Measurements from ENCODE around the gene DCDC2B.
A peak's percentile ranks its signal among the peaks of the same experiment; 100 is the strongest.

The DCDC2B gene

DNA sequence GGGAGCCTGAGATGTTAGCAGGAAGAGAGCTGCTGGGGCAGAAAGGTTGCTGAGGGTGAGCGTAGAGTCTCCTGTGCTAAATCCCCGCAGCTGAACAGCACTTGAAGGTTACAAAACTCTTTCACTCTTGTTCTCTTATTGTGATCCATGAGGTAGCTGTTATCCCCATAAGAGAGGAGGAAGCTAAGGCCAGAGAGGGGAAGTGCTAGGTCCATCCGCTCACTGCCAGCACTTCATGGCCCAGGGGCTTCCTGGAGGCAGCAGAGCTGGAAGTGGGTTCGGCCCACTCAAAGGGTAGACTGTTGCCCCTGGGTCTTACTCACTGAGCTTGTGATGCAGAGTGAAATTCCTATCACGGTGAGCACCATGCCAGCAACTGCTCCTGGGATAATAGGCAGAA lies 7.7 kb downstream of the DCDC2B start:
- H3K4ac ChIP-seq (ENCODE audit: low read depth, low read length), result no peak overlapping the region
- no CpG with 5 or more reads among the region's 5 CpGs for WGBS (ENCODE audit: extremely low coverage, insufficient coverage, low lambda C conversion rate)
- H4K5ac ChIP-seq (ENCODE audit: low read length), result no peak overlapping the region
- H3K36me3 ChIP-seq (ENCODE audit: control insufficient read depth, insufficient read depth, low read length), result peaks cover 4% of the 10 kb centered on the region
- H2BK5ac ChIP-seq (ENCODE audit: low read length), result no peak overlapping the region
- H3K4me1 ChIP-seq (ENCODE audit: control insufficient read depth, low read depth, low read length), result peaks cover 5% of the 10 kb centered on the region
- H3K9ac ChIP-seq (ENCODE audit: low read length), result no peak overlapping the region
- no peak overlapping the region for H3K27ac ChIP-seq (ENCODE audit: low read depth, low read length)
- H2AK5ac ChIP-seq (ENCODE audit: low read length), result no peak overlapping the region
- no peak overlapping the region for H3K56ac ChIP-seq (ENCODE audit: low read length)
- no peak overlapping the region for H3K23ac ChIP-seq (ENCODE audit: low read length)
- H3K4me2 ChIP-seq (ENCODE audit: low read length), result no peak overlapping the region
- H3K79me2 ChIP-seq (ENCODE audit: control insufficient read depth, insufficient read depth, low read length), result no peaks in the 10 kb centered on the region
- DNase-seq, result no peak
- peaks cover 4% of the 10 kb centered on the region for H3K79me1 ChIP-seq (ENCODE audit: low read length)
- no peaks in the 10 kb centered on the region for H3K27me3 ChIP-seq (ENCODE audit: insufficient read depth, low read length, poor library complexity)
- H3K4me3 ChIP-seq (ENCODE audit: low read length), result no peak overlapping the region
- no peak overlapping the region for H2BK15ac ChIP-seq (replicated peaks; ENCODE audit: low read depth)
- no peak overlapping the region for H4K8ac ChIP-seq (ENCODE audit: low read depth, low read length)
- no peak overlapping the region for H2BK120ac ChIP-seq (ENCODE audit: low read depth, low read length)
- H3K18ac ChIP-seq (ENCODE audit: low read length), result no peak overlapping the region

DNA sequence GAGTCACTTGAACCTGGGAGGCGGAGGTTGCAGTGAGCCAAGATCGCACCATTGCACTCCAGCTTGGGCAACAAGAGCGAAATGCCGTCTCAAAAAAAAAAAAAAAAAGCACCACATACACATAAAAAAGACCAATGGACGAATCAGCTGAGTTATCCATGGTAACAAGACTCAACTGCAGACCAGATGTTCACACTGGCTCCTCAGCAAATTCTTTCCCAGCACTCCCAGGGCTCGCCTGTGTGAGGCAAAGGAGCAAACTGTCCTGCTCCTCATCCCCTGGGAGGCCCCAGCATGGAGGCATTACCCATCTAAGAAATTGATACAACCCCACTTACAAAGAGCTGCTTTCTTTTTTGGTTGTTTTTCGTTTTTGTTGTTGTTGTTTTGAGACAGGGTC lies 10.1 kb downstream of the DCDC2B start:
- no peaks in the 10 kb centered on the region for H3K27me3 ChIP-seq (ENCODE audit: insufficient read depth, low read length, poor library complexity)
- H3K27ac ChIP-seq (ENCODE audit: low read depth, low read length), result no peak overlapping the region
- no peak overlapping the region for H2BK5ac ChIP-seq (ENCODE audit: low read length)
- H3K4ac ChIP-seq (ENCODE audit: low read depth, low read length), result no peak overlapping the region
- H3K4me2 ChIP-seq (ENCODE audit: low read length), result no peak overlapping the region
- no peak overlapping the region for H2AK5ac ChIP-seq (ENCODE audit: low read length)
- no peak overlapping the region for H2BK15ac ChIP-seq (replicated peaks; ENCODE audit: low read depth)
- no peak overlapping the region for H3K4me3 ChIP-seq (ENCODE audit: low read length)
- H2BK120ac ChIP-seq (ENCODE audit: low read depth, low read length), result no peak overlapping the region
- H4K8ac ChIP-seq (ENCODE audit: low read depth, low read length), result no peak overlapping the region
- H3K79me1 ChIP-seq (ENCODE audit: low read length), result peaks cover 14% of the 10 kb centered on the region
- no peak overlapping the region for H3K9ac ChIP-seq (ENCODE audit: low read length)
- peaks cover 5% of the 10 kb centered on the region for H3K36me3 ChIP-seq (ENCODE audit: control insufficient read depth, insufficient read depth, low read length)
- H3K18ac ChIP-seq (ENCODE audit: low read length), result no peak overlapping the region
- H3K4me1 ChIP-seq (ENCODE audit: control insufficient read depth, low read depth, low read length), result peaks cover 5% of the 10 kb centered on the region
- no peak overlapping the region for H3K56ac ChIP-seq (ENCODE audit: low read length)
- H4K5ac ChIP-seq (ENCODE audit: low read length), result no peak overlapping the region
- H3K79me2 ChIP-seq (ENCODE audit: control insufficient read depth, insufficient read depth, low read length), result peaks cover 14% of the 10 kb centered on the region
- no peak for DNase-seq
- H3K23ac ChIP-seq (ENCODE audit: low read length), result no peak overlapping the region
- WGBS (ENCODE audit: extremely low coverage, insufficient coverage, low lambda C conversion rate), result no CpG with 5 or more reads among the region's 7 CpGs

DNA sequence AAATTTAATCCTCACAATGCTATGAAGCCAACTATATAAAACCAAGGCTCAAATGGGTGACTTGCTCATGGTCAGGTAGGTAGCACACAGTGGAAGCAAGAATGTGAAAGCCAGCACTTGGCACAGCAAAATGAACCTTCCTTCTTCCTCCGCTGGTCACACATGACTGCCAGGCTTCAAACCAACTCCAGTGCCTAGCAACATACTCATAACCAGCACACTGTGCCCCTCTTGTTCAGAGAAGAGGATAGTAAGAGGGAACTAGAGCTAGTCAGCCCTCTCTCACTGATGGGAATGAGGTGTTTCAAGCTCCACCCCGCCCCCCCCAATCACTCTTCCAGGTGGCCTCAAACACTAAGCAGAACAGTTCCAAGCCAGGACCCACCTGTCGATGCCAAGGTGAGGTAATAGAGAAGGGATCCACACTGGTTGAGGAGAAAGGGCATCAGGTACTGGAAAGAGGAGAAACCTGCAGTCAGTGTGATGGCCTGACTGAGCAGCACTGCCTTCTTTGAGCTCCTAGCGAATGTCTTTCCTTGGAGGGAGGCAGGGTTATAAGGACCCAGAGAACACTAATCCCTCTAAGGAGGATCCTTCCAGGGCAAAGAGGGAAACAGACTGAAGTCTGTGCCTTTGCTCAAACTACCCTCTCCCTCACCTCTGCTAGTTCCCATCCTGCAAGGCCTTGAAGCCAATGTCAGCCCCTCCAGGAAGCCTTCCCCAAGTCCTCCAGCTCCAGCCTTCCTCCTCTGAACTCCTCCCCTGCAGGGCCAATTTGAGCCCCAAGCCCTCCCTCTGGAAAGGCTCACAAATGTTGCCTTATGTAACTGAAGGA lies 12.1 kb downstream of the DCDC2B start:
- Histone ChIP-seq H3K4me3 (ENCODE audit: low read length) (peak overlapping the region; percentile 83), H3K4ac (ENCODE audit: low read depth, low read length) (no peak overlapping the region), H2BK15ac (replicated peaks; ENCODE audit: low read depth) (no peak overlapping the region), H3K18ac (ENCODE audit: low read length) (no peak overlapping the region), H3K4me2 (ENCODE audit: low read length) (peak overlapping the region; percentile 69), H4K5ac (ENCODE audit: low read length) (no peak overlapping the region), H3K4me1 (ENCODE audit: control insufficient read depth, low read depth, low read length) (peaks cover 5% of the 10 kb centered on the region), H3K27ac (ENCODE audit: low read depth, low read length) (no peak overlapping the region), H3K79me2 (ENCODE audit: control insufficient read depth, insufficient read depth, low read length) (peaks cover 16% of the 10 kb centered on the region), H2BK120ac (ENCODE audit: low read depth, low read length) (no peak overlapping the region), H3K79me1 (ENCODE audit: low read length) (peaks cover 17% of the 10 kb centered on the region), H3K27me3 (ENCODE audit: insufficient read depth, low read length, poor library complexity) (no peaks in the 10 kb centered on the region), H3K23ac (ENCODE audit: low read length) (peak overlapping the region; percentile 17), H4K8ac (ENCODE audit: low read depth, low read length) (no peak overlapping the region), H2AK5ac (ENCODE audit: low read length) (peak overlapping the region; percentile 25), H3K56ac (ENCODE audit: low read length) (peak overlapping the region; percentile 94), H3K9ac (ENCODE audit: low read length) (peak overlapping the region; percentile 85), H2BK5ac (ENCODE audit: low read length) (peak overlapping the region; percentile 11), H3K36me3 (ENCODE audit: control insufficient read depth, insufficient read depth, low read length) (peaks cover 8% of the 10 kb centered on the region)
- no peak for DNase-seq
- WGBS (ENCODE audit: extremely low coverage, insufficient coverage, low lambda C conversion rate), result no CpG with 5 or more reads among the region's 4 CpGs

- Histone ChIP-seq H4K8ac (ENCODE audit: low read depth, low read length) (no peak overlapping the region), H3K4me1 (ENCODE audit: control insufficient read depth, low read depth, low read length) (peaks cover 5% of the 10 kb centered on the region), H3K4me2 (ENCODE audit: low read length) (peak overlapping the region; percentile 69), H3K79me1 (ENCODE audit: low read length) (peaks cover 17% of the 10 kb centered on the region), H3K27ac (ENCODE audit: low read depth, low read length) (peak overlapping the region; percentile 7), H2BK120ac (ENCODE audit: low read depth, low read length) (no peak overlapping the region), H2AK5ac (ENCODE audit: low read length) (no peak overlapping the region), H2BK15ac (replicated peaks; ENCODE audit: low read depth) (no peak overlapping the region), H3K4ac (ENCODE audit: low read depth, low read length) (no peak overlapping the region), H3K36me3 (ENCODE audit: control insufficient read depth, insufficient read depth, low read length) (peaks cover 9% of the 10 kb centered on the region), H3K23ac (ENCODE audit: low read length) (no peak overlapping the region), H3K79me2 (ENCODE audit: control insufficient read depth, insufficient read depth, low read length) (peaks cover 16% of the 10 kb centered on the region), H3K56ac (ENCODE audit: low read length) (peak overlapping the region; percentile 94), H4K5ac (ENCODE audit: low read length) (no peak overlapping the region), H3K9ac (ENCODE audit: low read length) (peak overlapping the region; percentile 85), H3K18ac (ENCODE audit: low read length) (peak overlapping the region; percentile 33), H2BK5ac (ENCODE audit: low read length) (no peak overlapping the region), H3K27me3 (ENCODE audit: insufficient read depth, low read length, poor library complexity) (no peaks in the 10 kb centered on the region), H3K4me3 (ENCODE audit: low read length) (peak overlapping the region; percentile 83)
- no peak for DNase-seq
- no CpG with 5 or more reads among the region's 13 CpGs for WGBS (ENCODE audit: extremely low coverage, insufficient coverage, low lambda C conversion rate)
Measured at GRCh38 chr1:32221581-32221979, 12.7 kb downstream of the DCDC2B start.

DNA sequence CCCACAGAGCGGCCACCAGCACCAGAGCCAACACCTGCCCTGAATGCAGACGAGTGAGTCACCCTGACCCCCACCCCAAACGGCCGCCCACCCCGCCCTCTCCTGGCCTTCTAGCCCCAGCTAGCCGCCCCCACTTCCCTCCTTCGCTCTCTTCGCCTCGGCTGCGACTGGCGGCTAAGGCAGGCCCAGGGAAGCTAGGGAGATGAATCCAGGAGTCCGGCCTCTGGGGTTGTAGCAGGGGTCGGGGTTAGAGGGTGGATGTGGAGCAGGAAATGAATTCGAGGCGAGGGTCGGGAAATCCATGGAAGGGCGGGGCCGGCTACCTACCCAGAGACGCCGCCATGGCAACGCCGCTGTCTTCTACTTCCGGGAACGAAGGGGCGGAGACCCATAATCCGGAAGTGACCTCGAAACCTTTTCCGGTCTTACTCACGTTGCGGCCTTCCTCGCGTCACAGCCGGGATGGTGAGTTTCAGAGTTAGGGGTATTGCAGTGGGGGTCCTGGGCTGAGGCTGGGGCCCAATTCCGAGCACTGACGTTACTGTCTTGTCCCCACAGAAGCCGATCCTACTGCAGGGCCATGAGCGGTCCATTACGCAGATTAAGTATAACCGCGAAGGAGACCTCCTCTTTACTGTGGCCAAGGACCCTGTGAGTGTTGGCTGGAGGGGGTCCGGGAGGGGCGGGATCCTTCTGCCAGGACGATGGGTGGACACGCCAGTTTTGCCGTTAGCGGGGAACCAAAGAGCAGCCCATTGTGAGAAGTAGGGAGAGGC lies 13.3 kb downstream of the DCDC2B start, which contains the start of the genes EIF3I and TMEM234:
EIF3I (plus strand) TSS at position 428 of the 776 bp plus-strand sequence; CDS start at position 463, 35 bp downstream.
TMEM234 (minus strand) TSS at position 374 of the 776 bp plus-strand sequence; CDS start at position 343, 31 bp downstream.
- Histone ChIP-seq H3K27ac (ENCODE audit: low read depth, low read length) (peak within 1 kb of the TSS; percentile 64), H3K18ac (ENCODE audit: low read length) (peak within 1 kb of the TSS; percentile 33), H2AK5ac (ENCODE audit: low read length) (peak within 1 kb of the TSS; percentile 25), H3K4ac (ENCODE audit: low read depth, low read length) (peak within 1 kb of the TSS; percentile 49), H2BK15ac (replicated peaks; ENCODE audit: low read depth) (no peak within 1 kb of the TSS), H3K4me3 (ENCODE audit: low read length) (peak within 1 kb of the TSS; percentile 93), H3K4me1 (ENCODE audit: control insufficient read depth, low read depth, low read length) (peaks cover 5% of the 10 kb centered on the region), H3K9ac (ENCODE audit: low read length) (peak within 1 kb of the TSS; percentile 95), H2BK120ac (ENCODE audit: low read depth, low read length) (no peak within 1 kb of the TSS), H2BK5ac (ENCODE audit: low read length) (peak within 1 kb of the TSS; percentile 64), H4K5ac (ENCODE audit: low read length) (no peak within 1 kb of the TSS), H4K8ac (ENCODE audit: low read depth, low read length) (no peak within 1 kb of the TSS), H3K36me3 (ENCODE audit: control insufficient read depth, insufficient read depth, low read length) (peaks cover 7% of the 10 kb centered on the region), H3K23ac (ENCODE audit: low read length) (peak within 1 kb of the TSS; percentile 17), H3K4me2 (ENCODE audit: low read length) (peak within 1 kb of the TSS; percentile 77), H3K79me2 (ENCODE audit: control insufficient read depth, insufficient read depth, low read length) (peaks cover 16% of the 10 kb centered on the region), H3K56ac (ENCODE audit: low read length) (peak within 1 kb of the TSS; percentile 94), H3K27me3 (ENCODE audit: insufficient read depth, low read length, poor library complexity) (no peaks in the 10 kb centered on the region), H3K79me1 (ENCODE audit: low read length) (peaks cover 17% of the 10 kb centered on the region)
- WGBS (ENCODE audit: extremely low coverage, insufficient coverage, low lambda C conversion rate), result no CpG with 5 or more reads among the region's 46 CpGs
- peak; percentile 98 for DNase-seq
